Testis (tissue), 2 donors: ENCODE measurements around the gene SPATA7.

Experiments
- CTCF ChIP-seq, 3 experiments: fragments of 450-650 bp in 2 of 3; fragments of 200-600 bp in 1 of 3; sonication (generic) in 1 of 3; IDR thresholded peaks; one replicate each; pipeline ENCODE4 v1.5.1; 2016 to 2019; ENCODE audit warnings: antibody characterized with exemption in 3 of 3, mild to moderate bottlenecking in 2 of 3, moderate library complexity in 1 of 3
- POLR2A ChIP-seq: fragments of 450-650 bp; IDR thresholded peaks from one replicate; pipeline ENCODE4 v1.6.1; 2017; ENCODE audit warnings: antibody characterized with exemption, mild to moderate bottlenecking, moderate library complexity

GRCh38 chr14:88468406-88468805, 82.9 kb downstream of the SPATA7 start:
- no peak for TF ChIP-seq POLR2A
- no peak for TF ChIP-seq CTCF (IDR thresholded peaks at IDR 0.05)
